Tibial artery (tissue), 4 donors: ENCODE measurements around the gene ATG14.
A peak's percentile ranks its signal among the peaks of the same experiment; 100 is the strongest.

Experiments
- DNase-seq, 2 donors: peaks; one replicate each; pipeline ENCODE4 v3.0.0-alpha.2; 2019
- H3K27ac ChIP-seq, 2 donors: fragments of 200-600 bp; sonication (generic) in 1 of 2; 1 replicate in 1 of 2; 2 replicates in 1 of 2; pipeline ENCODE4 v1.5.1; 2018 to 2019; ENCODE audit warnings: mild to moderate bottlenecking in 1 of 2
- H3K27me3 ChIP-seq, 2 donors: fragments of 200-600 bp; sonication (generic) in 1 of 2; one replicate each; pipeline versions ENCODE4 v1.5.1 to v1.6.0; 2016 to 2019
- H3K36me3 ChIP-seq, 3 donors: fragments of 200-600 bp; sonication (generic) in 2 of 3; one replicate each; pipeline ENCODE4 v1.5.1; 2016 to 2019; ENCODE audit warnings: mild to moderate bottlenecking in 2 of 3
- H3K4me1 ChIP-seq, 4 donors: fragments of 200-600 bp; sonication (generic) in 2 of 4; 1 replicate in 3 of 4; 2 replicates in 1 of 4; pipeline ENCODE4 v1.5.1; 2016 to 2019
- H3K4me3 ChIP-seq, 2 donors: fragments of 200-600 bp; sonication (generic) in 1 of 2; 1 replicate in 1 of 2; 2 replicates in 1 of 2; pipeline ENCODE4 v1.5.1; 2018 to 2019; ENCODE audit warnings: mild to moderate bottlenecking in 2 of 2
- H3K9me3 ChIP-seq, 3 donors: fragments of 200-600 bp; sonication (generic) in 1 of 3; one replicate each; pipeline ENCODE4 v1.5.1; 2016 to 2019
- CTCF ChIP-seq, 2 experiments: fragments of 200-600 bp in 1 of 2; fragments of 450-650 bp in 1 of 2; IDR thresholded peaks; one replicate each; pipeline ENCODE4 v1.5.1; 2017 to 2019; ENCODE audit warnings: antibody characterized with exemption in 2 of 2, mild to moderate bottlenecking in 1 of 2, moderate library complexity in 1 of 2
- intact Hi-C: fragments of 100-400 bp; cut with DNase I; formaldehyde crosslinking; loops from one replicate; pipeline ENCODE4 v1.15.0; 2023; ENCODE audit warnings: low total_unique reads

ATG14 gene

GRCh38 chr14:55419663-55420062 lies 8.0 kb upstream of the ATG14 start:
- H3K27ac ChIP-seq = no peak overlapping the region
- no peak for TF ChIP-seq CTCF (IDR thresholded peaks at IDR 0.05)
- no peaks in the 10 kb centered on the region for H3K9me3 ChIP-seq
- no peaks in the 10 kb centered on the region for H3K4me1 ChIP-seq
- no peaks in the 10 kb centered on the region for H3K36me3 ChIP-seq
- H3K4me3 ChIP-seq = no peak overlapping the region
- DNase-seq = no peak
- intact Hi-C loops = loop anchor here (10.0 kb wide), 1 partner anchor 145 kb away; the partner anchor contains the start of gene FBXO34
- no peaks in the 10 kb centered on the region for H3K27me3 ChIP-seq

GRCh38 chr14:55418411-55418810 lies 6.8 kb upstream of the ATG14 start:
- no peak for DNase-seq
- H3K4me3 ChIP-seq = no peak overlapping the region
- H3K27ac ChIP-seq = no peak overlapping the region
- no peaks in the 10 kb centered on the region for H3K27me3 ChIP-seq
- no peaks in the 10 kb centered on the region for H3K4me1 ChIP-seq
- no peak for TF ChIP-seq CTCF (IDR thresholded peaks at IDR 0.05)
- H3K9me3 ChIP-seq = no peaks in the 10 kb centered on the region
- intact Hi-C loops = loop anchor here (10.0 kb wide), 1 partner anchor 144 kb away; the partner anchor contains the start of gene FBXO34
- no peaks in the 10 kb centered on the region for H3K36me3 ChIP-seq

GRCh38 chr14:55417955-55418354 lies 6.3 kb upstream of the ATG14 start:
- no peak for DNase-seq
- H3K27ac ChIP-seq = no peak overlapping the region
- no peaks in the 10 kb centered on the region for H3K36me3 ChIP-seq
- no peak overlapping the region for H3K4me3 ChIP-seq
- intact Hi-C loops = loop anchor here (10.0 kb wide), 1 partner anchor 143 kb away; the partner anchor contains the start of gene FBXO34
- no peaks in the 10 kb centered on the region for H3K27me3 ChIP-seq
- H3K9me3 ChIP-seq = no peaks in the 10 kb centered on the region
- TF ChIP-seq CTCF (IDR thresholded peaks at IDR 0.05) = no peak
- no peaks in the 10 kb centered on the region for H3K4me1 ChIP-seq

GRCh38 chr14:55416866-55417265 lies 5.2 kb upstream of the ATG14 start:
- no peak for DNase-seq
- no peak overlapping the region for H3K27ac ChIP-seq
- intact Hi-C loops = loop anchor here (10.0 kb wide), 1 partner anchor 142 kb away; the partner anchor contains the start of gene FBXO34
- TF ChIP-seq CTCF (IDR thresholded peaks at IDR 0.05) = peak in 1 of 2 experiments; percentile 9
- no peaks in the 10 kb centered on the region for H3K36me3 ChIP-seq
- H3K9me3 ChIP-seq = no peaks in the 10 kb centered on the region
- H3K4me3 ChIP-seq = no peak overlapping the region
- H3K27me3 ChIP-seq = no peaks in the 10 kb centered on the region
- peaks cover 0 to 9% (median 7%) of the 10 kb centered on the region in 4 donors for H3K4me1 ChIP-seq

GRCh38 chr14:55414551-55414950 lies 2.9 kb upstream of the ATG14 start:
- no peak overlapping the region for H3K4me3 ChIP-seq
- no peaks in the 10 kb centered on the region for H3K27me3 ChIP-seq
- TF ChIP-seq CTCF (IDR thresholded peaks at IDR 0.05) = no peak
- no peaks in the 10 kb centered on the region for H3K9me3 ChIP-seq
- H3K4me1 ChIP-seq = peaks cover 0 to 24% (median 17%) of the 10 kb centered on the region in 4 donors
- no peaks in the 10 kb centered on the region for H3K36me3 ChIP-seq
- DNase-seq = no peak
- intact Hi-C loops = loop anchor here (10.0 kb wide), 1 partner anchor 140 kb away; the partner anchor contains the start of gene FBXO34
- H3K27ac ChIP-seq = no peak overlapping the region
